HepG2 (cell line): ENCODE results near the gene COQ8A. TPM values are rescaled to one million over a fixed set of nuclear protein-coding genes. Genes with fewer than 3 reads are reported as not detected.

ENCODE experiments used
- AKNA ChIP-seq: sonication (generic); formaldehyde crosslinking; IDR thresholded peaks from 2 replicates; pipeline ENCODE4 v1.4.0; 2020; ENCODE audit warnings: missing genetic modification reagents, borderline replicate concordance
- BCL6 ChIP-seq: IDR thresholded peaks from 2 replicates; pipeline ENCODE4 v1.6.1; 2016; ENCODE audit warnings: missing genetic modification reagents, missing compliant biosample characterization
- CC2D1A ChIP-seq: sonication (generic); formaldehyde crosslinking; IDR thresholded peaks from 2 replicates; pipeline ENCODE4 v1.8.1; 2023; ENCODE audit warnings: mild to moderate bottlenecking, missing genetic modification reagents
- HDAC1 ChIP-seq: sonication (generic); formaldehyde crosslinking; IDR thresholded peaks from 2 replicates; pipeline ENCODE4 v1.5.1; 2020; ENCODE audit warnings: mild to moderate bottlenecking, missing genetic modification reagents
- HNF4G ChIP-seq, 2 experiments: sonication (generic) in 1 of 2; formaldehyde crosslinking in 1 of 2; IDR thresholded peaks; 2 replicates each; pipeline versions ENCODE4 v1.4.0 to v1.6.1; 2011 to 2020; ENCODE audit warnings: borderline replicate concordance in 2 of 2, low read depth in 2 of 2, mild to moderate bottlenecking in 2 of 2, low read length in 1 of 2, missing genetic modification reagents in 1 of 2, moderate library complexity in 1 of 2
- PITX1 ChIP-seq: sonication (generic); formaldehyde crosslinking; IDR thresholded peaks from 2 replicates; pipeline ENCODE4 v1.5.1; 2020; ENCODE audit warnings: mild to moderate bottlenecking, missing genetic modification reagents
- SNAI1 ChIP-seq: sonication (generic); formaldehyde crosslinking; IDR thresholded peaks from 2 replicates; pipeline ENCODE4 v1.5.0; 2020; ENCODE audit warnings: mild to moderate bottlenecking, missing genetic modification reagents, borderline replicate concordance
- TCF7 ChIP-seq: sonication (generic); IDR thresholded peaks from 2 replicates; pipeline ENCODE4 v1.6.1; 2016; ENCODE audit warnings: antibody characterized with exemption, low read depth
- ZFAT ChIP-seq: sonication (generic); formaldehyde crosslinking; conservative IDR thresholded peaks from 2 replicates; pipeline ENCODE4 v1.8.1; 2023; ENCODE audit warnings: missing genetic modification reagents, inconsistent platforms
- ZFX ChIP-seq: sonication (generic); formaldehyde crosslinking; IDR thresholded peaks from 2 replicates; pipeline ENCODE4 v1.4.0; 2020; ENCODE audit warnings: mild to moderate bottlenecking, low read depth, missing genetic modification reagents, moderate library complexity
- ZHX1 ChIP-seq: sonication (generic); formaldehyde crosslinking; IDR thresholded peaks from 2 replicates; pipeline ENCODE4 v1.8.1; 2022; ENCODE audit warnings: low read depth, mild to moderate bottlenecking, missing genetic modification reagents
- ZNF18 ChIP-seq: sonication (generic); formaldehyde crosslinking; IDR thresholded peaks from 2 replicates; pipeline ENCODE4 v1.8.0; 2022; ENCODE audit warnings: mild to moderate bottlenecking, missing genetic modification reagents; ENCODE audit not compliant: insufficient replicate concordance
- ZNF563 ChIP-seq: sonication (generic); formaldehyde crosslinking; IDR thresholded peaks from 2 replicates; pipeline ENCODE4 v1.8.0; 2022; ENCODE audit warnings: mild to moderate bottlenecking, moderate library complexity, missing genetic modification reagents
- ZNF564 ChIP-seq: sonication (generic); formaldehyde crosslinking; IDR thresholded peaks from 2 replicates; pipeline ENCODE4 v1.8.1; 2023; ENCODE audit warnings: mild to moderate bottlenecking, missing genetic modification reagents
- ZNF614 ChIP-seq: IDR thresholded peaks from 2 replicates; pipeline ENCODE4 v1.6.1; 2018; ENCODE audit warnings: missing biosample characterization, missing genetic modification reagents, inconsistent platforms, borderline replicate concordance
- ZNF776 ChIP-seq: sonication (generic); formaldehyde crosslinking; IDR thresholded peaks from 2 replicates; pipeline ENCODE4 v1.4.0; 2020; ENCODE audit warnings: mild to moderate bottlenecking, missing genetic modification reagents
- ZNF777 ChIP-seq: sonication (generic); formaldehyde crosslinking; IDR thresholded peaks from 2 replicates; pipeline ENCODE4 v1.4.0; 2020; ENCODE audit warnings: missing genetic modification reagents
- ZNF792 ChIP-seq: IDR thresholded peaks from 2 replicates; pipeline ENCODE4 v1.6.1; 2016
- polyA plus RNA-seq, 8 experiments: library from polyadenylated mRNA; depleted of rRNA in 3 of 8; stranded (reverse) in 7 of 8; unstranded in 1 of 8; fragments of >200 nt; fragmentation: Illumina TruSeq in 4 of 8; extraction: Trizol in 4 of 8; gene quantifications; 2 replicates each; pipeline versions ENCODE4 v1.2.1 to v1.2.3, GENCODE V29; 2011 to 2016; ENCODE audit warnings: low read depth in 4 of 8, missing spikeins in 1 of 8, mixed read lengths in 1 of 8; ENCODE audit not compliant: insufficient read depth in 1 of 8
- total RNA-seq, 5 experiments: library from RNA; depleted of rRNA; stranded (reverse); fragments of >200 nt; fragmentation: Illumina TruSeq; extraction: Trizol; gene quantifications; 2 replicates each; pipeline ENCODE4 v1.2.3, GENCODE V29; 2016; ENCODE audit warnings: low read depth in 1 of 5
- TF ChIP-seq, protein P1 (sequence below): IDR thresholded peaks from 2 replicates; pipeline ENCODE4 v1.6.1; 2016; ENCODE audit warnings: control low read depth

COQ8A gene
- total and polyA plus RNA-seq, 2 of the 13 experiments (the other 11 are each of a cell fraction or from before 2014, with no cell fraction given): 60.4 to 88.7 TPM

DNA sequence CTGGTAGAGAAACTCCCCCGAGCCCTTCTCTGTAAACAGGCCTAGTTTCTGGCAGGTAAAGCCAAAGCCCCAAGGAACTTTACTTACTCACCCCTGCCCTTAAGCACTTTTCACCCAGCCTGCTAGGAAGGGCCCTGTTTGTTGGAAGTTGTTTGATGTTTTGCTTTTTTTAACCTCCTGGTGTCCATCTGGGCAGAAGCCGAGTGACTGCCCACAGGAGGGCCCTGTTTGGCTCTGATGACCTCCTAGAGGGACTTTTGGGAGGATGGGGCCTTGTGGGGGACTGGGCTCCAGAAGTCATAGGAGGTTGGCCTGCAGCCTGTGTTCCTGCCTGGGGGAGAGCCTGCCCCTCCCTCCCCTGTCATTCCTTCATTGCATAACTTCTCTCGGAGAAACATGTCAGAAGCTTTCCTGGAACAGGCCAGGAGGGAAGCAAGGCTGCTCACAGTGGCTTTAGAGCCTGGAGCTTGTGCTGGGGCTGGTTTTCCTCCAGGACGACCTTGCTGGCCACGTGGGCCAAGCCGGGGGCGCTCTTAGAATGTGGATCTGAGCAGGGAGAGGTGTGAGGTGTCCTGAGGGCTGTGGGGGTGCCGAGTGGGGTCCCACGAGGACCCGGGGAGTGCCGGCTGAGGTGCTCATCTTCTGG is 33.9 kb downstream of the COQ8A start (continued):
- peak; percentile 27; the same call in 1 of the 2 replicates for TF ChIP-seq HDAC1 (CRISPR knock-in tag)
- TF ChIP-seq, protein P1, sequence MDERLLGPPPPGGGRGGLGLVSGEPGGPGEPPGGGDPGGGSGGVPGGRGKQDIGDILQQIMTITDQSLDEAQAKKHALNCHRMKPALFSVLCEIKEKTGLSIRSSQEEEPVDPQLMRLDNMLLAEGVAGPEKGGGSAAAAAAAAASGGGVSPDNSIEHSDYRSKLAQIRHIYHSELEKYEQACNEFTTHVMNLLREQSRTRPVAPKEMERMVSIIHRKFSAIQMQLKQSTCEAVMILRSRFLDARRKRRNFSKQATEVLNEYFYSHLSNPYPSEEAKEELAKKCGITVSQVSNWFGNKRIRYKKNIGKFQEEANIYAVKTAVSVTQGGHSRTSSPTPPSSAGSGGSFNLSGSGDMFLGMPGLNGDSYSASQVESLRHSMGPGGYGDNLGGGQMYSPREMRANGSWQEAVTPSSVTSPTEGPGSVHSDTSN (CRISPR knock-in tag): no peak
- TF ChIP-seq ZFAT (CRISPR knock-in tag): no peak
- peak; percentile 52; the same call in 1 of the 2 replicates for TF ChIP-seq ZFX
- TF ChIP-seq TCF7: peak; percentile 19; the same call in 1 of the 2 replicates
- 0 out of 2 replicates have a peak, but pooled peaks have one; percentile 85 for TF ChIP-seq SNAI1 (CRISPR knock-in tag)
- TF ChIP-seq ZNF792: no peak
- TF ChIP-seq ZHX1 (CRISPR knock-in tag): no peak
- peak; percentile 68 for TF ChIP-seq BCL6
- no peak for TF ChIP-seq AKNA (CRISPR knock-in tag)
- 0 out of 2 replicates have a peak, but pooled peaks have one; percentile 9 for TF ChIP-seq PITX1 (CRISPR knock-in tag)
- TF ChIP-seq ZNF564 (CRISPR knock-in tag): 0 out of 2 replicates have a peak, but pooled peaks have one; percentile 60
- TF ChIP-seq ZNF776 (CRISPR knock-in tag): 0 out of 2 replicates have a peak, but pooled peaks have one; percentile 56
- no peak for TF ChIP-seq ZNF614
- no peak for TF ChIP-seq CC2D1A (CRISPR knock-in tag)
- TF ChIP-seq HNF4G (IDR thresholded peaks at IDR 0.05; ENCODE audit: borderline replicate concordance, low read depth, low read length): no peak
- TF ChIP-seq HNF4G (CRISPR knock-in tag; IDR thresholded peaks at IDR 0.05; ENCODE audit: borderline replicate concordance, low read depth): no peak
- 0 out of 2 replicates have a peak, but pooled peaks have one; percentile 9 for TF ChIP-seq ZNF563 (CRISPR knock-in tag)
- TF ChIP-seq ZNF777 (CRISPR knock-in tag): 0 out of 2 replicates have a peak, but pooled peaks have one; percentile 25
- TF ChIP-seq ZNF18: peak; percentile 19
